PC-9 (cell line): Measurements from ENCODE around the gene CEBPB. TPM values are rescaled to one million over a fixed set of nuclear protein-coding genes. Genes with fewer than 3 reads are reported as not detected.

Experiments used
- BruUV-seq: library from RNA; stranded (reverse); fragments of 400-500 nt; replicated peaks from 2 replicates; lab custom pipeline; 2021; lab: Mats Ljungman, UMichigan
- CTCF ChIA-PET: fragments of 300-600 bp; sonication (Branson Sonifier 250); formaldehyde crosslinking; loops from one replicate; lab custom pipeline; 2022; ENCODE audit warnings: antibody characterized with exemption; lab: Charles Lee
- POLR2A ChIA-PET: fragments of 300-600 bp; sonication (Branson Sonifier 250); formaldehyde crosslinking; loops from one replicate; lab custom pipeline; 2022; ENCODE audit warnings: antibody characterized with exemption; ENCODE audit not compliant: unreplicated experiment; lab: Charles Lee
- DNase-seq, 2 experiments: peaks; one replicate each; pipeline versions ENCODE4 v3.0.0 to v3.0.0-alpha.2; 2015 to 2022; ENCODE audit warnings: mixed read lengths in 1 of 2
- H2AFZ ChIP-seq: fragments of 200-600 bp; sonication (generic); 2 replicates; pipeline ENCODE4 v1.8.1; 2017; ENCODE audit warnings: antibody characterized with exemption
- H3F3A ChIP-seq: fragments of 200-600 bp; sonication (generic); 2 replicates; pipeline ENCODE4 v1.8.1; 2017; ENCODE audit warnings: antibody characterized with exemption, mild to moderate bottlenecking, low read depth; ENCODE audit not compliant: insufficient read depth
- H3K27ac ChIP-seq: fragments of 200-600 bp; sonication (generic); 2 replicates; pipeline ENCODE4 v1.6.1; 2016; ENCODE audit warnings: mixed run types
- H3K27me3 ChIP-seq: fragments of 200-600 bp; sonication (generic); 2 replicates; pipeline ENCODE4 v1.6.1; 2016; ENCODE audit warnings: low read depth, mixed run types; ENCODE audit not compliant: insufficient read depth
- H3K36me3 ChIP-seq: fragments of 200-600 bp; sonication (generic); 2 replicates; pipeline ENCODE4 v1.6.1; 2016; ENCODE audit warnings: low read depth, mixed run types
- H3K4me1 ChIP-seq: fragments of 200-600 bp; sonication (generic); replicated peaks from 2 replicates; pipeline ENCODE4 v1.6.1; 2016; ENCODE audit warnings: mixed run types; ENCODE audit not compliant: insufficient read depth
- H3K4me2 ChIP-seq: fragments of 200-600 bp; sonication (generic); 2 replicates; pipeline ENCODE4 v1.6.1; 2017; ENCODE audit warnings: mixed run types
- H3K4me3 ChIP-seq: fragments of 200-600 bp; sonication (generic); 2 replicates; pipeline ENCODE4 v1.6.1; 2016; ENCODE audit warnings: mixed run types
- H3K79me2 ChIP-seq: fragments of 200-600 bp; sonication (generic); 2 replicates; pipeline ENCODE4 v1.6.1; 2017; ENCODE audit warnings: low read depth, mixed run types
- H3K9me2 ChIP-seq: fragments of 200-600 bp; sonication (generic); 2 replicates; pipeline ENCODE4 v1.8.1; 2017; ENCODE audit warnings: mild to moderate bottlenecking; ENCODE audit not compliant: insufficient read depth
- H3K9me3 ChIP-seq: fragments of 200-600 bp; sonication (generic); 2 replicates; pipeline ENCODE4 v1.8.1; 2016; ENCODE audit warnings: low read depth; ENCODE audit not compliant: insufficient read depth
- H4K20me1 ChIP-seq: fragments of 200-600 bp; sonication (generic); 2 replicates; pipeline ENCODE4 v1.8.1; 2017; ENCODE audit not compliant: insufficient read depth
- EZH2 ChIP-seq: fragments of 200-600 bp; sonication (generic); IDR thresholded peaks from 2 replicates; pipeline ENCODE4 v1.8.0; 2017; ENCODE audit warnings: antibody characterized with exemption, low read depth
- intact Hi-C: fragments of 100-400 bp; cut with micrococcal nuclease; formaldehyde crosslinking; loops from one replicate; pipeline ENCODE4 v1.10.0; 2022; ENCODE audit not compliant: unreplicated experiment
- total RNA-seq: library from RNA; stranded (reverse); gene quantifications from 2 replicates; pipeline ENCODE4 v1.2.3, GENCODE V29; 2021
- TF ChIP-seq, protein P1 (sequence below): fragments of 200-600 bp; sonication (generic); conservative IDR thresholded peaks from 2 replicates; pipeline ENCODE4 v1.6.1; 2017; ENCODE audit warnings: mixed run types, antibody characterized with exemption, mild to moderate bottlenecking, moderate library complexity

CEBPB gene
- total RNA-seq, 1 experiment from 2014 or later: 112 TPM

- H3F3A ChIP-seq: peaks cover 23% of the 10 kb centered on the region
- intact Hi-C loops: no loop called here
- ChIA-PET POLR2A (interaction anchor here (0.7 to 0.9 kb wide), 2 partner anchors 13 to 589 kb away, joined by 3 to 6 read pairs; no protein-coding TSS in a partner anchor), CTCF (interaction anchor here (0.6 kb wide), 1 partner anchor 35 kb away, joined by 3 read pairs; no protein-coding TSS in a partner anchor)
- H2AFZ ChIP-seq: no peak overlapping the region
- no peaks in the 10 kb centered on the region for H4K20me1 ChIP-seq
- no peak for DNase-seq
- BruUV-seq: no TSS peak
- peaks cover 57% of the 10 kb centered on the region for H3K4me1 ChIP-seq
- no peaks in the 10 kb centered on the region for H3K27me3 ChIP-seq
- H3K4me3 ChIP-seq: no peak overlapping the region
- no peak overlapping the region for H3K4me2 ChIP-seq
- H3K79me2 ChIP-seq: no peaks in the 10 kb centered on the region
- TF ChIP-seq EZH2: no peak
- TF ChIP-seq, protein P1, sequence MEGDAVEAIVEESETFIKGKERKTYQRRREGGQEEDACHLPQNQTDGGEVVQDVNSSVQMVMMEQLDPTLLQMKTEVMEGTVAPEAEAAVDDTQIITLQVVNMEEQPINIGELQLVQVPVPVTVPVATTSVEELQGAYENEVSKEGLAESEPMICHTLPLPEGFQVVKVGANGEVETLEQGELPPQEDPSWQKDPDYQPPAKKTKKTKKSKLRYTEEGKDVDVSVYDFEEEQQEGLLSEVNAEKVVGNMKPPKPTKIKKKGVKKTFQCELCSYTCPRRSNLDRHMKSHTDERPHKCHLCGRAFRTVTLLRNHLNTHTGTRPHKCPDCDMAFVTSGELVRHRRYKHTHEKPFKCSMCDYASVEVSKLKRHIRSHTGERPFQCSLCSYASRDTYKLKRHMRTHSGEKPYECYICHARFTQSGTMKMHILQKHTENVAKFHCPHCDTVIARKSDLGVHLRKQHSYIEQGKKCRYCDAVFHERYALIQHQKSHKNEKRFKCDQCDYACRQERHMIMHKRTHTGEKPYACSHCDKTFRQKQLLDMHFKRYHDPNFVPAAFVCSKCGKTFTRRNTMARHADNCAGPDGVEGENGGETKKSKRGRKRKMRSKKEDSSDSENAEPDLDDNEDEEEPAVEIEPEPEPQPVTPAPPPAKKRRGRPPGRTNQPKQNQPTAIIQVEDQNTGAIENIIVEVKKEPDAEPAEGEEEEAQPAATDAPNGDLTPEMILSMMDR: no peak
- no peaks in the 10 kb centered on the region for H3K36me3 ChIP-seq
- no peak overlapping the region for H3K27ac ChIP-seq
- H3K9me2 ChIP-seq: no peaks in the 10 kb centered on the region
- no peaks in the 10 kb centered on the region for H3K9me3 ChIP-seq
Observed at GRCh38 chr20:50213531-50214106, 23.0 kb downstream of the CEBPB start.

DNA sequence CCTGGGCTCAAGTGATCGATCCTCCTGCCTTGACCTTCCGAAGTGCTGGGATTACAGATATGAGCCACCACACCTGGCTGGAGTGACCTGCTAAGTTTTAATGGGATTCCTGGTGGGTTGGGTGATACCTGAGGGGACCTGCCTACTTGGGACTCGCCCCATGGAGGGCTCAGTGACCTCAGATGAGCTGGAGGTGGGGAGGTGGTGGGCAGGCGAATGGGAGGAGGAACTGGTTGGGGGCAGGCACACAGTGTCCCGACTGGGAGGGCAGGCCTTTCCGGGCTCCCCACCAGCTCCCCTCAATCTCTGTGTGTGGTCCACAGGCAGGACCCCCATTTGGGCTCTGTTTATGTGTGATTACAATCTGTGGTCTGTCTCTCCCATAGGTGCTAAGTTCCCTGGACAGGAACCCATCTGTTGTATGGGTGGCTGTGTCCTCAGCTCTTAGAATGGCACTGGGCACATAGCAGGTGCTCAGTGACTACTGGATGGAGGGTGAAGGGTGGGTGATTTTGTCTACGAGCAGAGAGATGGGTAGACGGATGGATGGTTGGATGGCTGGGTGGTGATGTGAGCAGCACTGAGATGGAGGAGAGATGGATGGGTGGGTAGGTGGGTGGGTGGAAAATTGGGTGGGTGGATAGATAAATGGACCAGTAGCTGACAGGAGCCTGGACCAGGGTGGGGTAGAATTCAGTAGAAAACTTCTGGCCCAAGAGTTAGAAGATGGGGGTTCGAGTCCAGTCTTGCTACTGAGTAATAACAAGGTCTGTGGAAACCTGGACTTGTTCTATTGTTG, 23.8 kb downstream of the CEBPB start:
- no peaks in the 10 kb centered on the region for H4K20me1 ChIP-seq
- DNase-seq: no peak
- ChIA-PET POLR2A (interaction anchor here (0.7 to 0.9 kb wide), 2 partner anchors 12 to 588 kb away, joined by 3 to 6 read pairs; no protein-coding TSS in a partner anchor), CTCF (interaction anchor here (0.6 kb wide), 1 partner anchor 35 kb away, joined by 3 read pairs; no protein-coding TSS in a partner anchor)
- TF ChIP-seq, protein P1: no peak
- no peak for TF ChIP-seq EZH2
- no peak overlapping the region for H2AFZ ChIP-seq
- H3K4me1 ChIP-seq: peaks cover 65% of the 10 kb centered on the region
- no peak overlapping the region for H3K4me2 ChIP-seq
- H3K4me3 ChIP-seq: no peak overlapping the region
- H3K36me3 ChIP-seq: no peaks in the 10 kb centered on the region
- no peaks in the 10 kb centered on the region for H3K9me2 ChIP-seq
- no peaks in the 10 kb centered on the region for H3K79me2 ChIP-seq
- no TSS peak for BruUV-seq
- H3F3A ChIP-seq: peaks cover 24% of the 10 kb centered on the region
- no peaks in the 10 kb centered on the region for H3K9me3 ChIP-seq
- intact Hi-C loops: no loop called here
- H3K27ac ChIP-seq: no peak overlapping the region
- H3K27me3 ChIP-seq: no peaks in the 10 kb centered on the region

DNA sequence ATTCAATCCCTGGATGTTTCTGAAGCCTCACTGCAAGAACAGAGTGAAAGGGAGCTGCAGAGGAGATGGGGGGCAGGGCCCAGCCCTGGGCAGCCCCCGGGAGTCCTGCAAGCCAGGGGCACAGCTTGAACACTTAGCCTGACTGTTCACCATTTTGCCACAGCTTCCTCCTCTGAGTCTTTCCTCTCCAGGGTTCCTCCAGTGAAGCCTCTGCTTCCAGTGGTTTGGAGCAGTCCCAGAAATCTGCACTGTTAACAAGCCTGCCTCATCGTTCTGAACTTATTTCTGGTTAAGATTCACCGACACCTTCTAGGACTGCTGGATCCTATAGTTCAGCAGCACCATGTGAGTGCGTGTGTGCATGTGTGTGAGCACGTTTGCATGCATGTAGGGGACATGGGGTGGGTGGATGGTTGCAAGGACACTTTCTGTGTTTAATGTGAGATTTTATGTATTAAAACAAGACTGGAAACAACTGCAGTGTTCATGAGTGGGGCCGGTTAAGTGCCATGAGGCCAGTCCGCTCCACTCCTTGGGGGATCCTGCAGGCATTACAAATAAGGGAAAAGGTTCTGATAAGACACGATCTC, 24.6 kb downstream of the CEBPB start:
- no peak for DNase-seq
- Histone ChIP-seq H2AFZ (no peak overlapping the region), H3K9me2 (no peaks in the 10 kb centered on the region), H3K9me3 (no peaks in the 10 kb centered on the region), H3K4me1 (peaks cover 73% of the 10 kb centered on the region), H3K36me3 (no peaks in the 10 kb centered on the region), H3F3A (peaks cover 32% of the 10 kb centered on the region), H3K27ac (no peak overlapping the region), H3K79me2 (no peaks in the 10 kb centered on the region), H3K4me3 (no peak overlapping the region), H4K20me1 (no peaks in the 10 kb centered on the region), H3K27me3 (no peaks in the 10 kb centered on the region), H3K4me2 (no peak overlapping the region)
- intact Hi-C loops: no loop called here
- POLR2A ChIA-PET: no interaction called here
- TF ChIP-seq, protein P1: no peak
- no peak for TF ChIP-seq EZH2
- no TSS peak for BruUV-seq
- CTCF ChIA-PET: no interaction called here
